HEK293 (cell line): ENCODE data around the gene KIF23.

Experiments used
- CTCF ChIP-seq: fragments of 450-650 bp; formaldehyde crosslinking; IDR thresholded peaks from 2 replicates; pipeline ENCODE4 v1.5.1; 2016; ENCODE audit warnings: missing biosample characterization, missing genetic modification characterization
- GLIS1 ChIP-seq: fragments of 450-650 bp; formaldehyde crosslinking; IDR thresholded peaks from 2 replicates; pipeline ENCODE4 v1.5.1; 2016; ENCODE audit warnings: missing biosample characterization, missing genetic modification characterization
- ZNF202 ChIP-seq: fragments of 450-650 bp; formaldehyde crosslinking; IDR thresholded peaks from 2 replicates; pipeline ENCODE4 v1.5.1; 2016; ENCODE audit warnings: missing biosample characterization, missing genetic modification characterization, borderline replicate concordance
- ZNF274 ChIP-seq, 2 experiments: fragments of 200-500 bp in 1 of 2; fragments of 450-650 bp in 1 of 2; sonication (Bioruptor generic) in 1 of 2; formaldehyde crosslinking in 1 of 2; IDR thresholded peaks; 2 replicates each; pipeline versions ENCODE4 v1.5.1 to v1.6.1; 2014 to 2016; ENCODE audit warnings: borderline replicate concordance in 1 of 2, inconsistent platforms in 1 of 2, low read length in 1 of 2, missing biosample characterization in 1 of 2, missing genetic modification characterization in 1 of 2
- ZNF488 ChIP-seq: fragments of 450-650 bp; formaldehyde crosslinking; IDR thresholded peaks from 2 replicates; pipeline ENCODE4 v1.5.1; 2016; ENCODE audit warnings: missing biosample characterization, missing genetic modification characterization
- ZNF558 ChIP-seq: fragments of 450-650 bp; formaldehyde crosslinking; IDR thresholded peaks from 2 replicates; pipeline ENCODE4 v1.5.1; 2016; ENCODE audit warnings: missing biosample characterization, missing genetic modification characterization

- TF ChIP-seq ZNF274 (IDR thresholded peaks at IDR 0.05; ENCODE audit: low read length) = no peak
- no peak for TF ChIP-seq ZNF274 (tag by site-specific recombination; IDR thresholded peaks at IDR 0.05; ENCODE audit: borderline replicate concordance)
- no peak for TF ChIP-seq CTCF (tag by site-specific recombination)
- no peak for TF ChIP-seq ZNF488
- TF ChIP-seq ZNF202 = no peak
- TF ChIP-seq ZNF558 = no peak
- TF ChIP-seq GLIS1 (tag by site-specific recombination) = no peak
These were observed 10.6 kb upstream of the KIF23 start for GRCh38 chr15:69403594-69403993.
